ENCODE measurements around the gene CORO1A. TPM values are rescaled to one million over a fixed set of nuclear protein-coding genes. Genes with fewer than 3 reads are reported as not detected.

CORO1A gene
- total RNA-seq, 1 experiment from 2014 or later, result 3.1 TPM

Other genes with a start within 250 kb of the CORO1A start
- 96.9 and 121 TPM in 2 replicates for gene TMEM219, start 221.5 kb upstream of the CORO1A start, total RNA-seq (2014; rRNA removed; shearing (Covaris generic); ENCODE audit: low replicate concordance)
- 41.3 and 59.4 TPM in 2 replicates for gene TAOK2, start 209.7 kb upstream of the CORO1A start, total RNA-seq (2014; rRNA removed; shearing (Covaris generic); ENCODE audit: low replicate concordance)
- 6.5 and 25.9 TPM in 2 replicates for gene HIRIP3, start 188.0 kb upstream of the CORO1A start, total RNA-seq (2014; rRNA removed; shearing (Covaris generic); ENCODE audit: low replicate concordance)
- gene INO80E, start 187.4 kb upstream of the CORO1A start, total RNA-seq (2014; rRNA removed; shearing (Covaris generic); ENCODE audit: low replicate concordance), result 97.4 and 290 TPM in 2 replicates
- gene DOC2A, start 172.6 kb upstream of the CORO1A start, total RNA-seq (2014; rRNA removed; shearing (Covaris generic); ENCODE audit: low replicate concordance), result not detected in 2 replicates
- not detected in 2 replicates for gene C16orf92, start 160.4 kb upstream of the CORO1A start, total RNA-seq (2014; rRNA removed; shearing (Covaris generic); ENCODE audit: low replicate concordance)
- 0.20 TPM in 1 of 2 replicates, not detected in the other for gene TLCD3B, start 152.3 kb upstream of the CORO1A start, total RNA-seq (2014; rRNA removed; shearing (Covaris generic); ENCODE audit: low replicate concordance)
- 911 and 1,101 TPM in 2 replicates for gene ALDOA, start 117.8 kb upstream of the CORO1A start, total RNA-seq (2014; rRNA removed; shearing (Covaris generic); ENCODE audit: low replicate concordance)
- 127 and 193 TPM in 2 replicates for gene PPP4C, start 107.6 kb upstream of the CORO1A start, total RNA-seq (2014; rRNA removed; shearing (Covaris generic); ENCODE audit: low replicate concordance)
- gene TBX6, start 91.7 kb upstream of the CORO1A start, total RNA-seq (2014; rRNA removed; shearing (Covaris generic); ENCODE audit: low replicate concordance), result 0.30 TPM in 1 of 2 replicates, not detected in the other
- gene YPEL3, start 87.4 kb upstream of the CORO1A start, total RNA-seq (2014; rRNA removed; shearing (Covaris generic); ENCODE audit: low replicate concordance), result 1.5 and 13.1 TPM in 2 replicates
- gene GDPD3, start 70.1 kb upstream of the CORO1A start, total RNA-seq (2014; rRNA removed; shearing (Covaris generic); ENCODE audit: low replicate concordance), result 0.43 TPM in 1 of 2 replicates, not detected in the other
- gene MAPK3, start 60.4 kb upstream of the CORO1A start, total RNA-seq (2014; rRNA removed; shearing (Covaris generic); ENCODE audit: low replicate concordance), result 13.3 and 20.0 TPM in 2 replicates
- 64.7 and 122 TPM in 2 replicates for gene BOLA2B, start 10.1 kb downstream of the CORO1A start, total RNA-seq (2014; rRNA removed; shearing (Covaris generic); ENCODE audit: low replicate concordance)
- 30.9 and 54.9 TPM in 2 replicates for gene SLX1A, start 10.3 kb downstream of the CORO1A start, total RNA-seq (2014; rRNA removed; shearing (Covaris generic); ENCODE audit: low replicate concordance)
- gene SULT1A3, start 15.7 kb downstream of the CORO1A start, total RNA-seq (2014; rRNA removed; shearing (Covaris generic); ENCODE audit: low replicate concordance), result 4.8 and 18.5 TPM in 2 replicates
- 0.89 and 4.2 TPM in 2 replicates for gene NPIPB13, start 64.9 kb downstream of the CORO1A start, total RNA-seq (2014; rRNA removed; shearing (Covaris generic); ENCODE audit: low replicate concordance)
- gene CD2BP2, start 171.7 kb downstream of the CORO1A start, total RNA-seq (2014; rRNA removed; shearing (Covaris generic); ENCODE audit: low replicate concordance), result 43.8 and 70.0 TPM in 2 replicates
- 40.3 and 60.6 TPM in 2 replicates for gene TBC1D10B, start 186.9 kb downstream of the CORO1A start, total RNA-seq (2014; rRNA removed; shearing (Covaris generic); ENCODE audit: low replicate concordance)
- gene MYL11, start 191.2 kb downstream of the CORO1A start, total RNA-seq (2014; rRNA removed; shearing (Covaris generic); ENCODE audit: low replicate concordance), result not detected in 2 replicates
- not detected in 2 replicates for gene SEPTIN1, start 199.0 kb downstream of the CORO1A start, total RNA-seq (2014; rRNA removed; shearing (Covaris generic); ENCODE audit: low replicate concordance)
- gene ZNF48, start 211.8 kb downstream of the CORO1A start, total RNA-seq (2014; rRNA removed; shearing (Covaris generic); ENCODE audit: low replicate concordance), result 17.2 and 19.8 TPM in 2 replicates
- gene ZNF771, start 224.0 kb downstream of the CORO1A start, total RNA-seq (2014; rRNA removed; shearing (Covaris generic); ENCODE audit: low replicate concordance), result 13.1 and 28.5 TPM in 2 replicates
- 106 and 131 TPM in 2 replicates for gene DCTPP1, start 246.4 kb downstream of the CORO1A start, total RNA-seq (2014; rRNA removed; shearing (Covaris generic); ENCODE audit: low replicate concordance)